Activated CD8-positive, alpha-beta memory T cell treated with anti-CD3 and anti-CD28 coated beads for 24 hours (primary cell): ENCODE data around the gene PIEZO2.
"Not testable (repeated sequence)": the region's sequence is repeated elsewhere in the genome, so short reads cannot be mapped to it uniquely, and the experiment has no call there.

ENCODE experiments used
- DNase-seq: peaks from one replicate; pipeline ENCODE4 v3.0.0-alpha.2; 2020

Gene PIEZO2

DNA sequence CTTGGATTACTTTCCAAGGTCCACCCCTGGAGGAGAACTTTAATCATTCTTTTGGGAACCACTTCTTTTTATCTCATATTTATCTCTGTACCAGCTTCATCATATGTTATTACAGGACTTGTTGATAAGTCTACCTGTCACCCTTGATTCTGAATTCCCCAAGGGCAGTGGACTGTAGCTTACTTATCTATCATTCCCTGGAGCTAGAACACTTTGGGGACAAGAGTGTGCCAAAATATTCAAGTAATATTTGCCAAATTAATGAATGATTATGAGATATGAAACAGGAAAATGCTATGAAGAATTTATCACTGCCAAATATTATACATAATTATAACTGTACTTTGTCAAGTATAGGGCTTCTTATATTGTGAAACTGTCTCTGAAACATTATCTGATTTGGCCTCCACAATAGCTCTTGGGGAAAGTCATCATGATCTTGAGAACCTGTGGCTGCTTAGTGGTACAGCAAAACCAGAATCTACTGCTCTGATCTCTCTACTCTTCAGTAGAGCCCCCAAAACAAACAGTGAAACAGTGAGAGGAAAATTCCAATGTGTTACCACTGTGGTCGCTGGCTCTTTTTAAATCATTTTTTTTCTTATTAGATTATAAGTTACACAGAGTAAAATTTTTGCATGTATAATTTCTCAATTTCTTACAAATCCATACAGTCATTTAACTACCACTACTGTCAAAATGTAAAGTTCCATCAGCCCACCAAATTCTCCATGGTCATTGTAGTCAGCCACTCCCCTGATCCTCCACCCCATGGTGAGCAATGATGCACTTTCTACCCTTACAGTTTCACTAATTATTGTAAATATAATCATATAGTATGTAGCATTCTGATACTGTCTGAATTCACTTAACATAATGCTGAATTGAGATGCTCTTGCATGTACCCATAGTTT lies 197.5 kb downstream of the PIEZO2 start:
- no peak for DNase-seq

DNA sequence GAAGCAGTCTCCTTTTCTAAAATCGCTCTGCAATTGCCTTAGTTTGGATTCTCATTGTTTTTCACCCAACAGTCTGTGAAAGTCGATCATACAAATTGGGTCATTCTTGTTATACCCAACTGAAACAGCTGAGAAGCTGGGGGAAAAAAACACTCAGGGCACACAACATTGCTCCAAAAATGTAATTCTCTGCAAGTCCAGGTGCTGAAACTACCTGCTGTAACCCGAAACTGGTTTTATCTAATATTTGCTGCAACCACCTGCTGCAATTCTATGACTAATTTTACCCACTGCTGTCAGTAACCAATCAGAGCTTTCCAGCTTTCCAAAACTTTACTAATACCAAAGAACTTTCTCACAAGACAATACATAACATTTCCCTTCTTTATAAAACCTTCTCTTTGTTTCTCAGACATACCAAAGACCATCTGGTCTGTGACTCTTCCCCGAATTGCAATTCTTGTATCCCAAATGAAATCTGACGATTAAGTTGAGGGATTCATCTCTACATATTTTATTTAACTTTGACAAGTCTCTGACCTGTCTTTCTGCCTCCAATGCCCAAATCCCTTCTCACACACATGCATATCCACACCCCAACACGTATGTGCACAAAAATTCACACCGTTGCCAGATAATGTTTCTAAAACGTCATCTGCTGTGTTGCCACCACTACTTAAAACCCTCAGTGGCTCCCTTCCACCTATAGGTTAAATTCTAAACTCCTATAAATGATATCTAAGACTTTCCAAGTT lies 198.3 kb downstream of the PIEZO2 start:
- DNase-seq, result no peak

DNA sequence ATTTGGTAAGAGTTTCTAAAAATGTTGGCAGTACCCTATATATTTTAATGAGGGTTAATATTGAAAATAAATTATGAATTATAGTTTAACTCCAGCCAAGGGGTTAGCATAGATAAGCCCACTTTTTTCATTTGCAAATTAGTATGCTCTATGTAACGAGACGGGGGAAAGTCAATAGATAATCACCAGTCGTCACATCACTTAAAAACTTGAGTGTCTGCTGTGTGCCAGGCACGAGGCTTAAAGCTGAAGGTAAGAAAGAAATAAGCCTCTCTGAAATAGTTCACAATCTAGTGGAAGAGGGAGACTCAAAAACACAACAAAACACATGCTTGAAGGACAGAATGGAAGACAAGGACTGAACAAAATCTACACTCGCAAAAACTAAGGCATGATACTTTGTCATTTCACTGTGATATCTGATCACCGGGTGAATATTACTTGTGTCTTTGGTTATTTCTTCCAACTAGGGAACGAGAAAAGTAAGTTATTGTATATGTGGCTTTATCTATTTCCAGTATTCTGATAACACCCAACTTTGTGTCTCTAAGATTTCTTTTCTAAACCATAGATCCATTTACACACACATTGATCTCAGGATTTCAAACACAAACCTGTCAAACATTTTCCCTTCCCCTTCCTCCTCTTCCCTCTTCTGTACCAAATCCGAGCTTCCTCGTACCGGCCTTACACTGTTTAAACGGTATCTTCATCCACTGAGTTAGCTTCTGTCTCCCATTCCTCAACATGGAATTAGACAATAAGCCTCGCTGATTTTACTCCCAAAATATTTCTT lies 199.1 kb downstream of the PIEZO2 start:
- no peak for DNase-seq

DNA sequence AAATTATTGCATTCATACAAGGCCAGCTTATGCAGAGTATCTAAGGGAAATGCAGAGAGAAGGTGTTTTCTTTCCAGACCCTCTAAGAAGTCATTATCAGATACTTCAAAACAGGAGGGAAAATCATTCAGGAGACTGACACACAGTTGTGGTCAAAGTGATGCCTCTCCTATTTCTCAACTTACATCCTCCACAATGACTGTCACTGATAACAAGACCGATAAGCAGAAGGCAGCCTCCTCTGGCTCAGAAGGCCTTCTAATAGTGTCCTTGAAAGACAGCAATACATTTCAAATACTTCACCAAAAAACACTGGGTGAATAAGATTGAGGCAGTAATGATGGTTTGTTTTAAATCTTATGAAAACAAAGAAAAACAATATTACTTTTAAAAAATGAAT lies 199.7 kb downstream of the PIEZO2 start:
- no peak for DNase-seq

DNA sequence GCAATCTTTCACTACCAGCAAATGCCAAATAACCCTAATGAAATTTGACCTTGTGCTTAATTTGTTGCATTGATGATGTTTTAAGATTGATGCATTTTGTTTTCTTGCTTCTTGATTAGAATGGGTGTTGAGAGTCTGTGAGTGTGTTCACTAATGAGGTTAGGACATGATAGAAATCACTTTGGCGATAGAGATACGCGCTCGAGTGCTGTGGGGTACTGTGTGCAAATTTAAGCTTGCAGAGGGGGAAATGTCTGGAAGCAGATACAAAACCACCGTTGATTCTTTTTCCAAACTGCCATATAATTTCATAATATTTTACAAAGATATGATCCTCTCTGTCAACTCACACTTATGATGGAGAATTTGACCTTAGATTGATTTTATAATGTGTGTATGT lies 200.9 kb downstream of the PIEZO2 start:
- DNase-seq, result no peak

DNA sequence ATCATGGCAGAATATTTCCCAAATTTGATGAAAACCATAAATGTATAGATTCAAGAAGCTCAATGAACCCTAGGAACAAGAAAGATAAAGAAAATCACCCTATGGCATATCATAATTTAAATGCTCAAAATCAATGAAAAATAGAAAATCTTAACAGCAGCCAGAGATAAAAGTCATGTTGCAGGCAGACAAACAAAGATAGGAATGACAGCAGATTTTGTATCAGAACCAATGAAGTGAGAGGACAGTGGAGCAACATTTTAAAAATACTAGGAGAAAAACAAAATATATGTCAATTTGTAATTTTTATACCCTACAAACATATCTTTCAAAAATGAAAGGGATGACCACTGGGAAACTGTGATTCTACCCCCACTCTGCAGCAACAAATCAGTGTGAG lies 203.3 kb downstream of the PIEZO2 start:
- DNase-seq, result no peak

DNA sequence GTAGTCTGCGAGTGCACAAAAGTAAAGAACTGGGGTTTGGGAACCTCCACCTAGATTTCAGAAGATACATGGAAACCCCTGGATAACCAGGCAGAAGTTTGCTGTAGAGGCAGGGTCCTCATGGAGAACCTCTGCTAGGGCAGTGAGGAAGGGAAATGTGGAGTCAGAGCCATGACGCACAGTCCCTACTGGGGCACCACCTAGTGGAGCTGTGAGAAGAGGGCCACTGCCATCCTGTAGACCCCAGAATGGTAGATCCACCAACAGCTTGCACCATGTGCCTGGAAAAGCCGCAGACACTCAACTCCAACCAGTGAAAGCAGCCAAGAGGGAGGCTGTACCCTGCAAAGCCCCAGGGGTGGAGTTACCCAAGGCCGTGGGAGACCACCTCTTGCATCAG lies 206.4 kb downstream of the PIEZO2 start:
- no peak for DNase-seq

DNA sequence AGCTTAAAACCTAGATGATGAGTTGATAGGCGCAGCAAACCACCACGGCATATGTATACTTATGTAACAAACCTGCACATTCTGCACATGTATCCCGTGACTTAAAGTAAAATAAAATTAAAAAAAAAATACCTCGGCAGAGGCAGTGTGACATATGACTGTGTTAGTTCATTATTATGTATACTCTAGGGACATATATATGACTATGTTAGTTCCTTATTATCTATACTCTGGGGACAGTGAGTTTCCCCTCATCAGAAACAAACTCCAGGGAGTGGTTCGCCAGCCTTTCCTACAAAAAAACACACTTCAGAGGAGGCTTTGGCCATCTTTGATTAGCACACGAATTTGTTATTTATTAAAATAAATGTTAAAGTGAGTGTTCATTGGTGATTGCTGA lies 209.5 kb downstream of the PIEZO2 start:
- DNase-seq, result no peak

DNA sequence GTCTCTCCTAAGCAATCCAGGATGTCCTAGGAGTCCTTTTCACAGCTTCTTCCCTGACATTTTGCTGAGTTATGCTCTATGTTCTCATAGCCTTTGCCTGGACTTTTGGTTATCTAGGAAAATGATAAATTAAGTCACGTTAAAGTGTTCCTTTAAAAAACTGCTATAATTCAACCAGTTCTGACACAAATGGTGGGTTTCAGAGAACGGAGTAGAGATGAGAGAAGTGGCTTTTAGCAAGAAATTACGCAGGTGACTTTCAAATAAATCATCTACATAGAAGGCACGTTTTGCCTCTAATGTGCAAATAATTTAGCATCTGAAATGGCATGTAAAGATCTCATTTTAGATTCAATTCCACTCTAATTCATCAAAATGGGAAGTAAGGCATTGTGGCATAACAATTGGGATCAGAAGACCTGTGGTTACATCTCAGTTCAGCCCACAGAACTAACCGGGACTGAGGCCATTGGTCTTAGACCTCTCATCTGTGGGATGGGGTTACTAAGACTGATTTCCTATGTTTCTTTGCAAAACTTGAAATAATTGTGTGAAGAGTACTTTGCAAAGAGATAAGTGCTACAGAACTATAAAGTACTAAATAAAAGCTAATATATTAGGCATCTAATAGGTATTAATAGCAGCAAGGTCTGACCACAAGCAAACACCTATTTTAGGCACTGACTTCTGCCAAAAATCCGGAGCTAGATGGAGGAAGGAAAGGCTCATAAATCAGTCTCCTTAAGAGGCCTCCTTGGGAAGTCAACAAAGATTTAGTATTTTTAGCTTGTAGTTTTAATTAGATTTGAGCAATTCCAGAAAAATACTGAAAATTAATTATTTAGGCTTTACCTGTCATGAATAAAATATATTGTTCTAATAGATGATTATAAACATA lies 211.4 kb downstream of the PIEZO2 start:
- DNase-seq, result no peak

DNA sequence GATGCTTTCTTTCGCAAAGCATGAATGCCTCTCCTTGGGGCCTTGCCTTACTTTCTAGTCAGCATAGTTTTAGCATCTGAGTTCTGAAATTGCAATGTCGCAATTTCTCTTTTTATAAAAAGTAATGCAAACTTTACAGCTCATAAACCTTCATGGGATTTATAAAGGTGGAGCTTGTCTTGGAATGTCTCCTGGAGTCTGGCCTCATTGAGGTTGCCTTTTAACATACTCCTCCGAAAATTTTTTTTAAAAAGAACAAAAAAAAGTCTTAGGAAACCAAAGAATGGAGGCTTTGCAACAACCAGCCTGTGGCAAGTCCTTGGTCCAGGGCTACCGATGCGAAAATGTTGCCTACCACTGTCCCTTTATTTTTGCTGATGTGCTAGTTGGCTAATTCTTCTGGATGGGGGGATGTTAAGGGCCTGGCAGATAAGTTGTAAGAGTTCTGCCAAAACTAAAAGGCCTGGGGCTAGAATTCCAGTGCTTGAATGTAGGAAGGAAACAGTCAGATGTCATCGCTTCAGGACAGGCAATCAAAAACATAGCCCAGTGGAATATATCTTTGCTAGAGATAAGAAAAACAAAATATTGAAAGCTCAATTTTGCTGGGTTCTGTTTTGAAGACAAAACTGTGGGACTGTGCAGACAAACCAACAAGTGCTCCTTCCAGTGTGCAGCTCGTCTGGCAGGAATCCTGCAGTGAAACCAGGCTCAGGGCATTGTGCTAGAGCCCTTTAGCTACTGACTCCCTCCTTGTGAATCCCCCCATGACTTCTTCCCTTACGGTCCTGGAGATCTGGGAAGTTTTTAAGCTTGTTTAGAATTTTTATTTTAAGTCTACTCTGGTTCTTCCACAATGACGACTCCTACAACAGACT lies 213.0 kb downstream of the PIEZO2 start:
- no peak for DNase-seq

DNA sequence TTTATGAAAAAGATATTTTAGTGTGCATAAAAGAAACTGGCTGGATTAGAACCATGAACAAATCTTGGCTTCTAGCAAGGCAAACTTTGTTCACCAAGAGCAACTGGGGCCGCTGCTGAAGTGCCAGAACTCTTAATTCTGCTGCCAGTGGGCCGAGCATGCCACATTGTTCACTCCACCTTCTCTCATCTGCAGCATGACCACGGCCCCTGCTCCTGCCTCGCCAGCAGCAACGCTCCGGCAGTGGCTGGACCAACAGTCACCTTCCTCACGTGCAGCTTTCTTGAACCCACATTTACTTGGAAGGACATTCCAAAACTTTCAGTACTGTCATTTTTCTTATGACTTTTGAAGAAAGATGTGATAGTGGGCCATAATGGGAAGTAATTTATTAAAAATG lies 213.8 kb downstream of the PIEZO2 start:
- no peak for DNase-seq

DNA sequence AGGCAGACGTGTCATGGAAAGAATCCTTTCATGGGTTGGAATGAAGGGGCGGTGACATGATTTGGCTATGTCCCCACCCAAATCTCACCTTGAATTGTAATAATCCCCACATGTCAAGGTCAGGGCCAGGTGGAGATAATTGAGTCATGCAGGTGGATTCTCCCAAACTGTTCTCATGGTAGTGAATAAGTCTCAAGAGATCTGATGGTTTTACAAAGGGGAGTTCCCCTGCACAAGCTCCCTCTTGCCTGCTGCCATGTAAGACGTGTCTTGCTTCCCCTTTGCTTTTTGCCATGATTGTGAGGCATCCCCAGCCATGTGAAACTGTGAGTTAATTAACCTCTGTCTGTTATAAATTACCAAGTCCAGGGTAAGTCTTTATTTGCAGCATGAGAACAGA lies 215.7 kb downstream of the PIEZO2 start:
- DNase-seq, result not testable (repeated sequence)

DNA sequence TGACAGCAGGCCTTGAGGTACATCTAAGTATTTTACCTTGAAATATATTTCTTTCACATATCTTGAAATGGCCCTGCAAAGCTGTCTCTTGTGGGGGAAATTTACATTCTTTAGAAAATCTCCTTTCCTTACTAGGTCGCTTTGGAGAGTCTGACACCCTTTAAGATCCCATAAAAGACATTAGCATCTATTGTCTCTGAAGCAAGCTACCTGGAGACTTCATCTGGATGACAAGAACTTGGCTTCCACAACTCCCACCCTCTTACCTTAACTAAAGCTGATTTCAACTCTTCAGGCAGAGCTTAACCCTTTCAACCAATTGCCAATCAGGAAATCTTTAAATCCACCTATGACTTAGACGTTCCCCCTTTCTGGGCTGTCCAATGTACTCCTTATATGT lies 219.3 kb downstream of the PIEZO2 start:
- no peak for DNase-seq

DNA sequence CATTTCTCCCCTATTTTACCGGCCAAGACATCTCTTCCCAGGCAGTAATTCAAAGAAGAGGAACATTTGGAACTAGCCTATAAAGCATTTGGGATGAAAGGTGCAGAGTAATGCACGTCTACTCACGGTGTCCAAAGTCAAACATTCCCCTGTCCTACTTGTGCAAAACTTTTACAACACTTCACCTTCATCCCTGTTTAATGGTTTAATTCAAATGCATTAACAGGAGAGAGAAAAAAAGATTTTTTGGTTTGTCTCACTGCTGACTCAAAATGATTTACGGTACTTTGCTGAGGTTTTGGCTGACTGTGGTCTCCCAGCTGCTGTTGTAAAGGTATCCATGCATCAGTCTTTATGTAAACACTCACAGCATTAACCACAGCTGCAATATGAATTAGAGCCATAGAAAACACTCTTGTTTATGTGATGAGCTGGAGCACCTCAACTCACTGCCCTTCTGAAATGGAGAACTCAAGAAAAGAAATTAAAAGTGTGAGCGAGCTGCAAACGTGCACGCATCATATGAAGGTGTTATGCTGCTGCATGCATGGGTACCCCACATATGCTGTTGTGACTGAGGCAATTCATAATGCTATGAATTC lies 220.5 kb downstream of the PIEZO2 start:
- DNase-seq, result no peak

DNA sequence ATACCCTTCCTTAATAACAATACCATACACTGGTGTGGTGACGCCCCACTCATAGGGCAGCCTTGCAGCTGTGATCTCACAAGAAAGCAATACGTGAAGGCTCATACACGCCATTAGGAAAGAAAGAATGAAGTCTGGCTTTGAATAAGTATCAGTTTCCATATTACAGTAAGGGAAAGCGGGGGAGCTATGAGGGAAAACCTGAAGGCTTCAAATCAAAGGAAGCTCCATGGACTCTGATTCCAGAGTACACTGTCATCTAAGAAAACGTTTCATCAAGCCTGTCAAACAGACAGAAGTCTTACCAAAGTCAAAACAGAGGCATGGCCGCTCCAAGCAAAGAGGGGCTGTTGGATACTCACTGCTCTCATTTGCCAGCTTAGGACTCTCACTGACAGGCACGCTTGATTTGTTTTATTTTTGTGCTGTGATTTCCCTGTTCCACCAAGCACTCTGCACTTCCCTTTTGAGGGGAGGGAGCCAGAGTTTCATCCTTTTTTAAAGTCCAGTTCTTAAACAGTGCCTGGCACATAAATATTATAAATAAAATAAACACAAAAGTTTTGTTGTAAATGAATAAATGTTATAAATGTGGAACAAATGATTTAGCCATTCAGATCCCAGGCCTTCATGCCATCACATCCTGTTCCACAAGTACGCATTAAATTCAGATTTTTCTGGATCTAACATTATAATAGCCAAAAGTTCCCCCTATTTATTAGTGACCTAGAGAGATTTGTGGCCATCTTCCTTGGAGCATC lies 221.2 kb downstream of the PIEZO2 start:
- no peak for DNase-seq

DNA sequence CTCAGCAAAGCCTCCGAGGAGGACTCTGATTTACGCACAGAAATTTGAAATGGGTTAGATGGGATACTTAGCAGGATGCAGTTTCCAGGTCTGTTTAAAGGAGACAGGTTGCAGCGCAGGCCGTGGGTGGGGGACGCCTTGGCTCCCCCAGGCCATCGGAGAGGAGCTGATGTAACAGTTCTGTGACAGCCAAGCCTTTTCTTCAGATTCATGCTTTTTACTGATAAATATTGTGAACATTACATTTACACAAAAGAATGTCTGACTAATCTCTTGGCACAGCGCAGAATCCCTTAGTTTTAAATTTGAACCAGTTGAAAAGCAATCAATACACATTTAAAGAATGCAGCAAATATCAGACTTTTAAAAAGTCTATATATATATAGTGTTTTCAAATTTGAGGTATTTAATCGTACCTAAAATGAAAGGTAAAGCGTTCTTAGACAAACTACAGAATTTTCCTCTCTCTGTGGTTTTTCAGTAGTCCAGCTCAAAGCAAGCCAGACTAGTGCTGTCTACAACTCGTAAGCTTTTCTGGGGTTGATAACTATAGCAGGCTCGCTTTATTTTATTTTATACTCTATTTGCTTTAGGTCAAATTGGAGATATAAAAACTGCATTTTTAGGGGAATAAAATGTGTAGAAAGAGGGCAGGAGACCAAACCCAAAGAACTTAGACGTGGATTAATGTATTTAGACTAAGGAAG lies 221.9 kb downstream of the PIEZO2 start:
- DNase-seq, result no peak

DNA sequence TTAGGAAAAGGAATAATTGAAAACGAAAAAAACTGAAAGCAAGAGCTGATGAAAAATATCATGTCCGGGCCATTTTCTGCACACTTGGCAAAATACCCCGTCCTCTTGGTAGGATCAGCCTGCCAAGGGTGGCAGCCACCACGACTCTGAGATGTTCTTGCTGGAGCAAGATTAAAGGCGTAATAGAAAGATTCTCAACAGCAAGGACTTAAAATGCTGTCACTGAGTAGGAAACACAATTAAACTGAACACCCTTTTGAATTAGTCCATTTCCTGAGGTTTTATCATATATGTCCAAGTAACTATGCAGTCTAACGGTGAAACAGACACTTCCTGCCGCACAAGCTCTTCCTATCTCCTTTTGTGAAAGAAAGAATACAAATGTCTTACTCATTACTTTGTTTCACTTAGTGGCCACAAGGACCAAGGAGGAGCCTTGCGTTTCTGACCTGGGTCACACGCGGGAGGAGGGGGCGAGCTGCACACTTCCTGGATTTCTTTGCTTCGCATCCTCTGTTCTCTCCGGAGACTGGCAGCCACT lies 222.7 kb downstream of the PIEZO2 start:
- no peak for DNase-seq

DNA sequence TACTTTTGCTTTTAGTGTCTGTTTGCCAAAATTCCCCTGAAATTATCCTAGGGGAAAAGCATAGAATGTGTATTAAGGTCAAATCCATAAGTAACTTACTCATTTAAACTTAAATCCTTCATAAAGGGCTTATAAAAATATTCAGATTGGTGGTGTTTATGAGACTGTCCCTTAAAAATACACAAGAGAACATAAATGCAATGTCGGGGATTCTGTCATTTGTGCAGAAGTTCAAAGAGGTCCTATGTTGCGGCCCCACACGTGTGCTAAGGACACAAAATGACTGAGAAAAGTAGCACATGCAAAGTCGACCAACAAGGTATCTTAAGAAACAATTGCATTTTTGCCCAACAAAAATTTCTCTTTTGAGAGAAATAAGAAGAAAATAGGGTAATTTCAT lies 225.1 kb downstream of the PIEZO2 start:
- DNase-seq, result no peak

DNA sequence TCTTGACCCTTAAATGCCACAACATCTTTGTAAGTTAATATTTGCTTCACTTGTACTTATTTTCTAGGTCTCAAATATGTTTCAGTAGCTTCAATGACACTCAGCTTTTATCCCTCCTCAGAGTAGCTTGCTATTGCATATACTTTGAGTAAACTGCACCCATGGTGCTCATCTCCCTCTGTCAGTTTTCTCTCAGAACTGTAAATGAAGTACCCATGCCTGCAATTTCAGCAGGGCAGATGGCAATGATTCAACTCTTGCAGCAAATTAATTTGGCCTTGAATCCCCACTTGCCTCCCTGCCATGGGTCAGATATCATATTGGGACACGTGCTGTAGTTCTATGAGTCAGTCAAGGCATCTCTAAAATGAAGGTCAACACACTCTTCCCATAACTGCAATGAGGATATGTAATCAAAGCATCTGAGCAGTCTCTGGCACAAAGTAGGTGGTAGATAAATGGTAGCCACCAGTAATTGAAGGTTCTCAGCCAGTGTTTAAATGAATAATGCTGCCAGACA lies 225.8 kb downstream of the PIEZO2 start:
- DNase-seq, result no peak
